Mesodermal cell (in vitro differentiated cells): ENCODE measurements around the gene HMGB4.

Experiments used
- H3K27ac ChIP-seq: 2 replicates; pipeline ENCODE4 v1.7.0; 2013; ENCODE audit warnings: mild to moderate bottlenecking, low read depth, low read length, moderate library complexity; ENCODE audit not compliant: severe bottlenecking
- H3K36me3 ChIP-seq: 2 replicates; pipeline ENCODE4 v1.7.1; 2013; ENCODE audit warnings: mild to moderate bottlenecking, low read length, moderate library complexity; ENCODE audit not compliant: control insufficient read depth, insufficient read depth
- H3K4me1 ChIP-seq: one replicate; pipeline ENCODE4 v1.7.1; 2013; ENCODE audit warnings: mild to moderate bottlenecking, low read length; ENCODE audit not compliant: insufficient read depth, control insufficient read depth, poor library complexity, severe bottlenecking
- H3K4me3 ChIP-seq: 2 replicates; pipeline ENCODE4 v1.7.0; 2013; ENCODE audit warnings: low read length, control low read depth, mild to moderate bottlenecking; ENCODE audit not compliant: insufficient read depth, poor library complexity, severe bottlenecking; ENCODE audit errors: extremely low read depth
- H3K9me3 ChIP-seq: 2 replicates; pipeline ENCODE4 v1.7.1; 2013; ENCODE audit warnings: mild to moderate bottlenecking, low read length, moderate library complexity; ENCODE audit not compliant: control insufficient read depth
- WGBS, 2 experiments: methylation state at CpG; one replicate each; pipeline ENCODE4 v1.1.5; 2013; ENCODE audit warnings: missing lambda C conversion rate in 2 of 2; ENCODE audit not compliant: insufficient coverage in 2 of 2; 5-methylcytosine and 5-hydroxymethylcytosine counted together

Gene HMGB4

GRCh38 chr1:33846861-33847260 is 17.0 kb upstream of the HMGB4 start:
- Histone ChIP-seq H3K27ac (no peak overlapping the region), H3K4me1 (peaks cover 9% of the 10 kb centered on the region), H3K9me3 (no peaks in the 10 kb centered on the region), H3K4me3 (no peak overlapping the region), H3K36me3 (no peaks in the 10 kb centered on the region)
- 95 to 96% methylated on average over 8 of the region's 8 CpGs for WGBS, 2 experiments

- Histone ChIP-seq H3K27ac (no peak overlapping the region), H3K9me3 (no peaks in the 10 kb centered on the region), H3K4me3 (no peak overlapping the region), H3K36me3 (no peaks in the 10 kb centered on the region), H3K4me1 (peaks cover 9% of the 10 kb centered on the region)
- WGBS, 2 experiments: 67 to 80% methylated on average over 1 to 2 of the region's 4 CpGs
Measured at GRCh38 chr1:33848205-33848937, 15.5 kb upstream of the HMGB4 start.

GRCh38 chr1:33849211-33849610 is 14.7 kb upstream of the HMGB4 start:
- H3K27ac ChIP-seq: no peak overlapping the region
- H3K9me3 ChIP-seq: no peaks in the 10 kb centered on the region
- no peaks in the 10 kb centered on the region for H3K36me3 ChIP-seq
- 63% methylated on average over 1 of the region's 1 CpG; no CpG with 5 or more reads in 1 of the 2 experiments for WGBS, 2 experiments
- no peak overlapping the region for H3K4me3 ChIP-seq
- peaks cover 9% of the 10 kb centered on the region for H3K4me1 ChIP-seq

GRCh38 chr1:33850481-33850880 is 13.4 kb upstream of the HMGB4 start:
- Histone ChIP-seq H3K9me3 (no peaks in the 10 kb centered on the region), H3K4me3 (no peak overlapping the region), H3K4me1 (peaks cover 9% of the 10 kb centered on the region), H3K27ac (no peak overlapping the region), H3K36me3 (no peaks in the 10 kb centered on the region)
- WGBS, 2 experiments: no CpG with 5 or more reads among the region's 1 CpG

- H3K4me3 ChIP-seq: no peak overlapping the region
- H3K4me1 ChIP-seq: peaks cover 9% of the 10 kb centered on the region
- no peaks in the 10 kb centered on the region for H3K36me3 ChIP-seq
- no peak overlapping the region for H3K27ac ChIP-seq
- H3K9me3 ChIP-seq: no peaks in the 10 kb centered on the region
Measured at GRCh38 chr1:33852711-33853110, 11.2 kb upstream of the HMGB4 start.

- peaks cover 9% of the 10 kb centered on the region for H3K4me1 ChIP-seq
- no peak overlapping the region for H3K27ac ChIP-seq
- no peaks in the 10 kb centered on the region for H3K36me3 ChIP-seq
- no peak overlapping the region for H3K4me3 ChIP-seq
- WGBS, 2 experiments: no CpG with 5 or more reads among the region's 1 CpG
- no peaks in the 10 kb centered on the region for H3K9me3 ChIP-seq
Measured at GRCh38 chr1:33853431-33853830, 10.4 kb upstream of the HMGB4 start.

- 82 to 90% methylated on average over 3 to 5 of the region's 5 CpGs for WGBS, 2 experiments
- Histone ChIP-seq H3K36me3 (no peaks in the 10 kb centered on the region), H3K27ac (no peak overlapping the region), H3K4me1 (peaks cover 4% of the 10 kb centered on the region), H3K9me3 (no peaks in the 10 kb centered on the region), H3K4me3 (no peak overlapping the region)
Measured at GRCh38 chr1:33854091-33854490, 9.8 kb upstream of the HMGB4 start.

GRCh38 chr1:33860671-33861070 is 3.2 kb upstream of the HMGB4 start:
- H3K27ac ChIP-seq: no peak overlapping the region
- H3K9me3 ChIP-seq: no peaks in the 10 kb centered on the region
- peaks cover 15% of the 10 kb centered on the region for H3K4me1 ChIP-seq
- 80% methylated on average over 2 of the region's 2 CpGs; no CpG with 5 or more reads in 1 of the 2 experiments for WGBS, 2 experiments
- H3K4me3 ChIP-seq: no peak overlapping the region
- no peaks in the 10 kb centered on the region for H3K36me3 ChIP-seq

GRCh38 chr1:33864460-33865389 is 846 bp downstream of the HMGB4 start:
- H3K4me1 ChIP-seq: peaks cover 15% of the 10 kb centered on the region
- H3K36me3 ChIP-seq: no peaks in the 10 kb centered on the region
- WGBS, 2 experiments: 90 to 92% methylated on average over 11 to 12 of the region's 14 CpGs
- no peak overlapping the region for H3K4me3 ChIP-seq
- H3K27ac ChIP-seq: no peak overlapping the region
- no peaks in the 10 kb centered on the region for H3K9me3 ChIP-seq

- 84 to 91% methylated on average over 5 to 6 of the region's 6 CpGs for WGBS, 2 experiments
- Histone ChIP-seq H3K9me3 (no peaks in the 10 kb centered on the region), H3K36me3 (no peaks in the 10 kb centered on the region), H3K4me1 (peaks cover 10% of the 10 kb centered on the region), H3K4me3 (no peak overlapping the region), H3K27ac (no peak overlapping the region)
Measured at GRCh38 chr1:33866281-33866680, 2.4 kb downstream of the HMGB4 start.

- H3K36me3 ChIP-seq: no peaks in the 10 kb centered on the region
- no peaks in the 10 kb centered on the region for H3K9me3 ChIP-seq
- no peak overlapping the region for H3K4me3 ChIP-seq
- 100% methylated on average over 1 of the region's 1 CpG; no CpG with 5 or more reads in 1 of the 2 experiments for WGBS, 2 experiments
- H3K27ac ChIP-seq: no peak overlapping the region
- peaks cover under 1% of the 10 kb centered on the region for H3K4me1 ChIP-seq
Measured at GRCh38 chr1:33867684-33868083, 3.8 kb downstream of the HMGB4 start.
